GM18873 (cell line): Measurements from ENCODE around the gene EID2B.

Source experiments
- ATAC-seq: cut with Tn5 transposase; IDR thresholded peaks from one replicate; pipeline ENCODE4 v1.9.1; 2021; ENCODE audit warnings: mild to moderate bottlenecking, moderate library complexity, moderate number of reproducible peaks; ENCODE audit not compliant: unreplicated experiment, low FRiP score

EID2B gene

GRCh38 chr19:39533003-39533512 lies 406 bp upstream of the EID2B start:
- ATAC-seq: peak; percentile 20

GRCh38 chr19:39531834-39532232 lies 819 bp downstream of the EID2B start:
- no peak for ATAC-seq

- ATAC-seq: no peak
Measured at GRCh38 chr19:39525205-39525604, 7.4 kb downstream of the EID2B start.

- ATAC-seq: no peak
Measured at GRCh38 chr19:39524495-39524894, 8.2 kb downstream of the EID2B start.

GRCh38 chr19:39520541-39521484 lies 11.8 kb downstream of the EID2B start:
- no peak for ATAC-seq

GRCh38 chr19:39518975-39519374 lies 13.7 kb downstream of the EID2B start:
- ATAC-seq: no peak

GRCh38 chr19:39518458-39518857 lies 14.2 kb downstream of the EID2B start:
- ATAC-seq: no peak

- ATAC-seq: no peak
Measured at GRCh38 chr19:39517432-39517831, 15.2 kb downstream of the EID2B start.

GRCh38 chr19:39516270-39516669 lies 16.4 kb downstream of the EID2B start:
- no peak for ATAC-seq

- no peak for ATAC-seq
Measured at GRCh38 chr19:39515551-39516191, 17.0 kb downstream of the EID2B start.

GRCh38 chr19:39514840-39515550 lies 17.7 kb downstream of the EID2B start, which contains the start of gene SELENOV:
Gene SELENOV, plus strand, starts transcription at chr19:39515139. Its CDS starts 74 bp downstream, at chr19:39515213.
- ATAC-seq: no peak

GRCh38 chr19:39512988-39513387 lies 19.7 kb downstream of the EID2B start:
- ATAC-seq: no peak

GRCh38 chr19:39509233-39509632 lies 23.4 kb downstream of the EID2B start:
- no peak for ATAC-seq

- no peak for ATAC-seq
Measured at GRCh38 chr19:39508629-39509028, 24.0 kb downstream of the EID2B start.

GRCh38 chr19:39507715-39508364 lies 24.8 kb downstream of the EID2B start:
- ATAC-seq: no peak

GRCh38 chr19:39506944-39507714 lies 25.5 kb downstream of the EID2B start:
- no peak for ATAC-seq

GRCh38 chr19:39506598-39506943 lies 26.1 kb downstream of the EID2B start:
- ATAC-seq: no peak

GRCh38 chr19:39502640-39503417 lies 29.8 kb downstream of the EID2B start:
- no peak for ATAC-seq

- ATAC-seq: no peak
Measured at GRCh38 chr19:39501340-39501739, 31.3 kb downstream of the EID2B start.
